WERI-Rb-1 (cell line): ENCODE data around the gene HBG2.

Experiments
- DNase-seq: peaks from one replicate; pipeline ENCODE4 v3.0.0-alpha.2; 2020
- H3K27ac ChIP-seq: fragments of 250-450 bp; sonication (Bioruptor Pico); 2 replicates; pipeline ENCODE4 v1.5.1; 2020; ENCODE audit warnings: mild to moderate bottlenecking, moderate library complexity
- H3K27me3 ChIP-seq: fragments of 250-450 bp; sonication (Bioruptor Pico); 2 replicates; pipeline ENCODE4 v1.5.1; 2021; ENCODE audit warnings: mild to moderate bottlenecking, low read depth, moderate library complexity; ENCODE audit not compliant: insufficient read depth, severe bottlenecking
- H3K36me3 ChIP-seq: fragments of 250-450 bp; sonication (Bioruptor Pico); 2 replicates; pipeline ENCODE4 v1.5.1; 2020; ENCODE audit warnings: mild to moderate bottlenecking, moderate library complexity
- H3K4me3 ChIP-seq: 2 replicates; pipeline ENCODE4 v1.5.1; 2011; ENCODE audit warnings: low read depth, mild to moderate bottlenecking, control low read depth, low read length
- H3K9me3 ChIP-seq: fragments of 250-450 bp; sonication (Bioruptor Pico); 2 replicates; pipeline ENCODE4 v1.5.1; 2021; ENCODE audit warnings: mild to moderate bottlenecking, moderate library complexity; ENCODE audit not compliant: severe bottlenecking
- TF ChIP-seq, protein P1 (sequence below): IDR thresholded peaks from 2 replicates; pipeline ENCODE4 v1.5.1; 2011; ENCODE audit warnings: low read depth, mild to moderate bottlenecking, control low read depth, inconsistent platforms, low read length

Gene HBG2

GRCh38 chr11:5224538-5225479 is 29.8 kb downstream of the HBG2 start:
- DNase-seq: no peak
- peaks cover 34% of the 10 kb centered on the region for H3K27me3 ChIP-seq
- TF ChIP-seq, protein P1, sequence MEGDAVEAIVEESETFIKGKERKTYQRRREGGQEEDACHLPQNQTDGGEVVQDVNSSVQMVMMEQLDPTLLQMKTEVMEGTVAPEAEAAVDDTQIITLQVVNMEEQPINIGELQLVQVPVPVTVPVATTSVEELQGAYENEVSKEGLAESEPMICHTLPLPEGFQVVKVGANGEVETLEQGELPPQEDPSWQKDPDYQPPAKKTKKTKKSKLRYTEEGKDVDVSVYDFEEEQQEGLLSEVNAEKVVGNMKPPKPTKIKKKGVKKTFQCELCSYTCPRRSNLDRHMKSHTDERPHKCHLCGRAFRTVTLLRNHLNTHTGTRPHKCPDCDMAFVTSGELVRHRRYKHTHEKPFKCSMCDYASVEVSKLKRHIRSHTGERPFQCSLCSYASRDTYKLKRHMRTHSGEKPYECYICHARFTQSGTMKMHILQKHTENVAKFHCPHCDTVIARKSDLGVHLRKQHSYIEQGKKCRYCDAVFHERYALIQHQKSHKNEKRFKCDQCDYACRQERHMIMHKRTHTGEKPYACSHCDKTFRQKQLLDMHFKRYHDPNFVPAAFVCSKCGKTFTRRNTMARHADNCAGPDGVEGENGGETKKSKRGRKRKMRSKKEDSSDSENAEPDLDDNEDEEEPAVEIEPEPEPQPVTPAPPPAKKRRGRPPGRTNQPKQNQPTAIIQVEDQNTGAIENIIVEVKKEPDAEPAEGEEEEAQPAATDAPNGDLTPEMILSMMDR: no peak
- H3K9me3 ChIP-seq: no peaks in the 10 kb centered on the region
- H3K27ac ChIP-seq: no peak overlapping the region
- H3K4me3 ChIP-seq: no peak overlapping the region
- H3K36me3 ChIP-seq: no peaks in the 10 kb centered on the region

DNA sequence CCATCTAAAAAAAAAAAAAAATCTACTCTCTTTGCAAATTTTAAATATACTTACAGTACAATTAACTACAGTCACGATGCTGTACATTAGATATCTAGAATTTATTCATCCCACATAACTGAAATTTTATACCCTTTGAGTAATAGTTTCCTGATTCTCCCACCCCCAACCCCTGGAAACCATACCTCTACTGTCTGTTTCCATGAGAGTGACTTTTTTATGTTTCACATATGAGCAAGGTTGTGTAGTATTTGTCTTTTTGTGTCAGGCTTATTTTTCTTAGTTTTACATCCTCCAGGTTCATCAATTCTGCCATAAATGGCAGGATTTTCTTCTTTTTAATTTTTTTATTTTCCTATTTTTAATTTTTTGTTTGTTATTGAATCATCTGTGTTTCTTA is 30.9 kb downstream of the HBG2 start:
- H3K27ac ChIP-seq: no peak overlapping the region
- no peak for DNase-seq
- no peaks in the 10 kb centered on the region for H3K9me3 ChIP-seq
- no peak overlapping the region for H3K4me3 ChIP-seq
- no peaks in the 10 kb centered on the region for H3K36me3 ChIP-seq
- TF ChIP-seq, protein P1: no peak
- H3K27me3 ChIP-seq: peaks cover 30% of the 10 kb centered on the region

DNA sequence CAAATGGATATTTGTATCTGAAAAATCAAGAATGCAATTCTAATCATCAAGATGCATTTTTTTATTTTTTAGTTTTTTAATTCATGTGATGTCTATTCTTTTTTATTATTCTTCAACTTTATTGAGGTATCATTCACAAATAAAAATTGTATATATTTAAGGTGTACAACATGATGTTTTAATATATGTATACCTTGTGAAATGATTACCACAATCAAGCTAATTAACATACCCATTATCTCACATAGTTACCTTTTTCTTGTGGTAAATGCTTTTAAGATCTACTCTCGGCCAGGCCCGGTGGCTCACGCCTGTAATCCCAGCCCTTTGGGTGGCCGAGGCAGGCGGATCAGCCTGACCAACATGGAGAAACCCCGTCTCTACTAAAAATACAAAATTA is 31.4 kb downstream of the HBG2 start:
- H3K9me3 ChIP-seq: no peaks in the 10 kb centered on the region
- DNase-seq: no peak
- TF ChIP-seq, protein P1: no peak
- no peaks in the 10 kb centered on the region for H3K36me3 ChIP-seq
- no peak overlapping the region for H3K27ac ChIP-seq
- H3K4me3 ChIP-seq: no peak overlapping the region
- H3K27me3 ChIP-seq: peaks cover 29% of the 10 kb centered on the region

GRCh38 chr11:5210376-5210885 is 44.1 kb downstream of the HBG2 start:
- TF ChIP-seq, protein P1: no peak
- Histone ChIP-seq H3K36me3 (no peaks in the 10 kb centered on the region), H3K4me3 (no peak overlapping the region), H3K9me3 (no peaks in the 10 kb centered on the region), H3K27me3 (peaks cover 45% of the 10 kb centered on the region), H3K27ac (no peak overlapping the region)
- no peak for DNase-seq

DNA sequence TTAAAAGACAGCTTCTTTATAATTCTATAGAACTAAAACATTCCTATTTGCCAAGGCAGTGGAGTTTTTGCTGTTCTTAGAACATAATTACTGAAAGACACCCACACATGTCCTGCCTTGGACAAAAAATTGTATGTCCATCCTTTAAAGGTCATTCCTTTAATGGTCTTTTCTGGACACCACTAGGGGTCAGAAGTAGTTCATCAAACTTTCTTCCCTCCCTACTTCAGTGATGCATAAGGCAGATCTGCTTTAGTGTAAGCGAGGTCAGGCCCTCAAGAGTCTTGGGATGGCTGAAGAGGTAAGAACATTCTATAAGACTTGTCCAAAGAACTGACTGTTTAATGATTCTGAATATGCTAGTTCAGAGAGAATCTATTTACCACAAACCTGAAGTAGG is 49.8 kb downstream of the HBG2 start:
- Histone ChIP-seq H3K27me3 (peaks cover 41% of the 10 kb centered on the region), H3K9me3 (no peaks in the 10 kb centered on the region), H3K27ac (no peak overlapping the region), H3K4me3 (no peak overlapping the region), H3K36me3 (no peaks in the 10 kb centered on the region)
- TF ChIP-seq, protein P1: peak; percentile 38; the same call in 1 of the 2 replicates
- peak; percentile 6 for DNase-seq
